GM18517 (cell line): ENCODE data around the gene FAM222B.
A peak's percentile ranks its signal among the peaks of the same experiment; 100 is the strongest.
"Not testable (repeated sequence)": the region's sequence is repeated elsewhere in the genome, so short reads cannot be mapped to it uniquely, and the experiment has no call there.

ENCODE experiments used
- ATAC-seq: cut with Tn5 transposase; IDR thresholded peaks from one replicate; pipeline ENCODE4 v1.9.1; 2021; ENCODE audit warnings: mild to moderate bottlenecking, moderate library complexity; ENCODE audit not compliant: unreplicated experiment

FAM222B gene

DNA sequence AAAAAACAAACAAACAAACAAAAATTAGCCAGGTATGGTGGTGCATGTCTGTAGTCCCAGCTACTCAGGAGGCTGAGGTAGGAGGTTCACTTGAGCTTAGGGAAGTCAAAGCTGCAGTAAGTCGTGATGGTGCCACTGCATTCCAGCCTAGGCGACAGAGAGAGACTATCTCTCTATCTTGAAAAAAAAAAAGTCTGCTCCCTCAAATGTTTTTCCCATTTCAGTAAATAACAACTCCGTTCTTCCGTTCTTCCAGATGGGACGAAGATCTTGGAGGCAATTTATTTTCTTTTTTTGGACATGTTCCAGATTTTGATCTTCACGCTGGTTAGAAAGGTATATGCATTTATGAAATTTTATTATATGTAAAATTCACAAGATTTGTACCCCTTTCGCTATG is 31.2 kb upstream of the FAM222B start:
- ATAC-seq, result no peak

DNA sequence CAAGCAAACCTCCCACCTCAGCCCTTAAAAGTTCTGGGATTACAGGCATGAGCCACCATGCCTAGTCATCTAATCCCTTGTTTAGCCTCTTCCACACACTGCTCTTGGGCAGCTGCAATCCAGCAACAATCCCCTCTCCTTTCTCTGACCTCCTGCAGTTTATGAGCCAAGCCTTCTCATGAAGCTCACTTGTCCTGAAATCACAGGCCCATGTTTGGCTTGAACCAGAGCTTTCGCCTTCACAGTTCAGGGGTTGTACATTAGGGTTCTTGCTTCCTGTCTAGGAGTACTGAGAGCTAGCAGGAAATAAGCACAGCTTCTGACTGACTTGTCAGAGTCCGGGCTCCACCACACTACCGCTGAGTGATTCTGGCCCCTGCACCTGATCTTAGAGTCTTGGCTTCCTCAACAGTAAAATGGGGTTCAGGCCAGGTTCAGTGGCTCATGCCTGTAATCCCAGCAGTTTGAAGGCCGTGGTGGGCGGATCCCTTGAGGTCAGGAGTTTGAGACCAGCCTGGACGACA is 28.5 kb upstream of the FAM222B start:
- peak; percentile 91 for ATAC-seq

GRCh38 chr17:28867276-28867675 is 24.7 kb upstream of the FAM222B start:
- ATAC-seq, result no peak

DNA sequence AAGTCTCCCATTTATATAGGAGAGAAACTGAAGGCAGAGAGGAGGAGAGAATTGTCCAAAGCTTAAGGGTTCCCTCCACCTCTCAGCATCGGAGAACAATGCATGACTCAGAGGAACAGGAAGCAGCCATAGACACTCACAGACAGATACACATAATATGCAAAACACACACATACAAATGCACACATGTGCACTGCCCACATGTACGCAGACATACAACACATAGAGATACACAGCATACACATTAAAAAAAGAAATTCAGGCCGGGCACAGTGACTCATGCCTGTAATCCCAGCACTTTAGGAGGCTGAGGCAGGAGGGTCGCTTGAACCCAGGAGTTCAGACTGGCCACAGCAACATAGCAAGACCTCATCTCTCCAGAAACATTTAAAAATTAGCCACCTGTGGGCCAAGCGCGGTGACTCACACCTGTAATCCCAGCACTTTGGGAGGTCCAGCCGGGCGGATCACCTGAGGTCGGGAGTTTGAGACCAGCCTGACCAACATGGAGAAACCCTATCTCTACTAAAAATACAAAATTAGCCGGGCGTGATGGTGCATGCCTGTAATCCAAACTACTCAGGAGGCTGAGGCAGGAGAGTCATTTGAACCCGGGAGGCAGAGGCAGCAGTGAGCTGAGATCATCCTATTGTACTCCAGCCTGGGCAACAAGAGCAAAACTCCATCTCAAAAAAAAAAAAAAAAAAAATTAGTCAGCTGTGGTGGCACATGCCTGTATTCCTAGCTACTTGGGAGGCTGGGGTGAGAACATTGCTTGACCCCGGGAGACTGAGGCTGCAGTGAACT is 23.6 kb upstream of the FAM222B start:
- ATAC-seq, result no peak

GRCh38 chr17:28864991-28865849 is 22.6 kb upstream of the FAM222B start:
- no peak for ATAC-seq

DNA sequence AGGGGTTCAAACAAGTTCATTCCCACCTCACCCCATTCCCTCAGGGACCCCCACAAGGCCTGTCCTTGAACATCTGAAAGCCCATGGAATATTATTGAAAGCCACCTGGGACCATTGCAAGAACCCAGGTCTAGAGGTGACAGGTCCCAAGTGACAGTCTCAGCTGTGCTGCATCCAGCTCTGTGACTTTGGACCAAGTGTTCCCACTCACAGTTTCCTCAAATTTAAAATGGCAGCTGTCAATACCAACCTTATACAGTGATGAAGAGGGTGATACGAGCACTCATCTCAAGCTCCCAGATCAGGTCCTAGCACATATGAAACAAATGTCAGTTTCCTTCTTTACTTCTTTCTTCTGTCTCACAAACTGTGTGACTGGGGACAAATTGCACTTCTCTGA is 21.4 kb upstream of the FAM222B start:
- no peak for ATAC-seq

DNA sequence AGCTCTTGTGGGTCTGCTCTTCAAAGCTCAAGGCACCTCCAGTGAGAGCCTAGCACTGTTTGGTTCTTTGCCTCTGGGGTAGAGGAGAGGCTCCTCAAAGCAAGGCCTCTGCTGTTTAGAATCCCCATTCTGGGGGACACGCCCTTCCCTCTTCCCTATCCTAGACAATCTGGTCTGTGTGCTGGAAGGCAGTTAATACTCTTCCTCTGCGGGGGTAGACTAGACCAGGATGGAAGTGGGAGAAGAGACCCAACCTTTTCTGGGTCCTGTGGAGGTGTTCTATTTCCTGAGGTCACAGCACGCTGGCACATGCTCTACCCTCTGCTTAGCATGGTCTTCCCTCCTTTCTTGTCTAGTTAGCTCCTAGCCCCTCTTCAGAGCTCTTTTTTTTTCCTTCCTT is 20.0 kb upstream of the FAM222B start:
- no peak for ATAC-seq

DNA sequence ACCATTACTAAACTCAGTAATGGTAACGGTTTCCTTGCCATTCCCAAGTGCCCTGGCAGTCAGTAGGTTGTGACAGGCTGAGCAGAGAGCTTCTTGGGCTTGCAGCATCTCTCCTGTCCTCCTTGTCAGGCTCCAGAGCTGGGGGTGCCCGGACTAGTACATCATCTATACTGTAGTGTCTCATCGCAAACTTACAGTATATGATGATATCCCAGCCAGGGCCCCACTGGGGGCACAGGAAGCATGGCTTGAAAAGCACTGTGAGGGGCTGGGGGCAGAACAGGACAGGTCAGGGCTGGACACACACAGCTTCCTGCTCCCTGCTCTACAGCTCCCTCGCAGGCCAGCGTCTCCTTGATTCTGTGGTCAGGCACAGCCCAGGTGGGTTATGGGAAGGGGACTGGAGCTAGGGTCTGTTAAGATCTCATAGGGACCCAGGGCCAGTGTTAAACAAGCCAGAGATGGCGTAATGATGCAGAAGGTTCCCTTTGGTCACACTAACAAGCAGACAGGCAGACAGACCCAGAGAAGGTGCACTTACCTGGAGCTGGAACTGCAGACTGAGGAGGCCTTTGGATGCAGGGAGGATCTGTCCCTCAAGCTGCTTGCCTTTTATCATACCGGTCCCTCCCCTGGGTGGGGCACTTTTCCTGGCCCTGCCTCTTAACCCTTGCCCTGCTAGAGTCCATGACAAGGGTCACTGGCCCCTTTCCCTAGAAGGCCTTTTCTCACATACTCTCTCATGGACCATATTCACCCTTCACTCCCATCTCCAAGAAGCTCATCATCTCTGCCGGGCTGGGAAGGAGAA is 19.0 kb upstream of the FAM222B start:
- ATAC-seq, result no peak

DNA sequence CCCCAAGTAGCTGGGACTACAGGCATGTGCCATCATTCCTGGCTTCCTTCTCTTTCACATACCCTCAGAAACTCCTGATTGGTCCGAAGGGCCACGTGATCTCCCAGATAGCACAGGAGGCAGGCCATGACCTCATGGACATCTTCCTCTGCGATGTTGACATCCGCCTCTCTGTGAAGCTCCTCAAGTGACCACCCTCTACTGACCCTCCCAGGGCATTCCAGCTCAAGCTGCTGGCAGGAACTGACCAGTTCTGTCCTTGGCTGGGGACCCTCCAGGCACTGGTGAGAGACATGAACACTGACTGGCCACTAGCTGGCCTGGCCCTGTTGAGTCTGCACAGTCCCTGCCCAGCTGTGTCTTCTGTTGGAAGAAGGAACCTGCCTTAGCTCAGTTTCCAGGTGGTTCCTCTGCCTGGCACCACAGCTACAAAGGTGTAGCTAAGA is 17.8 kb upstream of the FAM222B start:
- ATAC-seq, result no peak

DNA sequence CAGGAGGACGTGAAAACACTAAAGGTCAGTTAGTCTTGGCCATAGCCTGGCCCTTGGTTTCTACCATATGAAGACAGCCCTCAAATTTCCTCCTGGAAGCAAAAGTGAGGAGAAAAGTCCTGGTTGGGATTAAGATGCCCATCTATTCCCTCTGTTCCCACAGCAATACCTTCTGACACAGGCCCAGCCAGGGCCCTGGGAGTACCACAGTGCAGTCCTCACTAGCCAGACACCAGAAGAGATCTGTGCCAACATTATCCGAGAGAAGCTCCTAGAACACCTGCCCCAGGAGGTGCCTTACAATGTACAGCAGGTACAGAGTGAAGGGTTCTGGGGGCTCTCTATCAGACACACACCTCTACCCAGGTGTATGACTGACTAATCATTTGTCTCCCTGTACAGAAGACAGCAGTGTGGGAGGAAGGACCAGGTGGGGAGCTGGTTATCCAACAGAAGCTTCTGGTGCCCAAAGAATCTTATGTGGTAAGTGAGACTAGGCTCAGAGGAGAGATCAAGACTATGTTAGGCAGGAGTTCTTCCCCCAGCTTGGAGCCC is 16.3 kb upstream of the FAM222B start:
- no peak for ATAC-seq

DNA sequence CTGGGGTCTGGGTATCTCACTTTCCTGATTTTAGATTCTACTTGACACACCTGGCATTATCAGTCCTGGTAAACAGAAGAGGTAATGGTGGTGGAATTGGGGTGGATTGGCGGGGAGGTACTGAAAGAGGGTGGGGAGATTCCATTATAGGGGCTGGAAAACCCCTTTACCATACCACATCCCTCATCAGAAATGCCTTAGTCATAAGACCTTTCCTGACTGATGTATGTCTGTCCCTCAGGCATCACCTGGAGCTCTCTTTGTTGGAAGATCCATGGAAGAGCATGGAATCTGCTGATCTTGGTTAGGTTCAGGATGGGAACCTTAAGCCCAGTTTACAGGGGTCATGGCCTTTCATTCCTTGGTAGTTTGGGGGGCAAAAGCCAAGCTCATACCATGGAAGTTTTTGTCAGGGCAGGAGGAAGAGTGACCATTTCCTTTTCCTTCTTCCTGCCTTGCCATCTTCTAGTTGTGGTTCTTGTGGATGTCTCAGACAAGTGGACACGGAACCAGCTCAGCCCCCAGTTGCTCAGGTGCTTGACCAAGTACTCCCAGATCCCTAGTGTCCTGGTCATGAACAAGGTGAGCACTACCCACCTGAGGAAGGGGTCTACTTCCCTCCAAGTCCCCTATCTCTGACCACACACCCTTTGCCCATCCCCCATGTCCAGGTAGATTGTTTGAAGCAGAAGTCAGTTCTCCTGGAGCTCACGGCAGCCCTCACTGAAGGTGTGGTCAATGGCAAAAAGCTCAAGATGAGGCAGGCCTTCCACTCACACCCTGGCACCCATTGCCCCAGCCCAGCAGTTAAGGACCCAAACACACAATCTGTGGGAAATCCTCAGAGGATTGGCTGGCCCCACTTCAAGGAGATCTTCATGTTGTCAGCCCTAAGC is 15.6 kb upstream of the FAM222B start:
- no peak for ATAC-seq

DNA sequence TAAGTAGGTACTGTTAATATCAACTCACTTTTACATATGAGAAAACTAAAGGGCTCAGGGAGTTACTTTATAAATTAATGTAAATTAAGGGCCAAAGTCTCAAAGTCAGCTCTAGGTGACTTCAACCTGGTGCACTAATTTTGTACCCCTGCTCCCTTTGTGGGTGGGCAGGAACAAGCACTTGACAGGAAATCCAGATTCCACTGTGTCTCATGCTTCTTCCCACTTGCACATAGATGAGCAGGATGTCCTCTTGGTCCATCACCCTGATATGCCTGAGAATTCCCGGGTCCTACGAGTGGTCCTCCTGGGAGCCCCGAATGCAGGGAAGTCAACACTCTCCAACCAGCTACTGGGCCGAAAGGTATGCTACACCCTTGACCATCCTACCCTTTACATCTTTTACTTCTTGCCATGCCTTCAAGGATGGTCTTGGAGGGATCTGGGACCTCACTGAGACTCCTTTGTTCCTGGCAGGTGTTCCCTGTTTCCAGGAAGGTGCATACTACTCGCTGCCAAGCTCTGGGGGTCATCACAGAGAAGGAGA is 13.5 kb upstream of the FAM222B start:
- no peak for ATAC-seq

DNA sequence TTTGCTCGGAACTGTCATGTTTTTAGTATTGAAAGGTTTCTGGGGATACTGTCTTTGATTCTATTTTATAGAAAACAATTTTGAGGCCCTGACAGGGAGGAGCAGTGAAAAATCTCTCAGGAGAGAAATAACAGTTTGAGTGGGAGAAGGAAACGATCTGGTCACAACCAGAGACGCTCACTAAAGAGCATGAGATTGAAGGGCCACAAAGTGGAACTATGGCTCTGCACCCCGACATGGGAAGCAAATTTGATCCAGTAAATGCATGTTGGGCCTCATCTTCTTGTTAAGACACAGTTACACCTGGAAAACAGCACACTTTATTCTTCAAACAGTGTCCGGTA is 12.7 kb upstream of the FAM222B start:
- ATAC-seq, result no peak

DNA sequence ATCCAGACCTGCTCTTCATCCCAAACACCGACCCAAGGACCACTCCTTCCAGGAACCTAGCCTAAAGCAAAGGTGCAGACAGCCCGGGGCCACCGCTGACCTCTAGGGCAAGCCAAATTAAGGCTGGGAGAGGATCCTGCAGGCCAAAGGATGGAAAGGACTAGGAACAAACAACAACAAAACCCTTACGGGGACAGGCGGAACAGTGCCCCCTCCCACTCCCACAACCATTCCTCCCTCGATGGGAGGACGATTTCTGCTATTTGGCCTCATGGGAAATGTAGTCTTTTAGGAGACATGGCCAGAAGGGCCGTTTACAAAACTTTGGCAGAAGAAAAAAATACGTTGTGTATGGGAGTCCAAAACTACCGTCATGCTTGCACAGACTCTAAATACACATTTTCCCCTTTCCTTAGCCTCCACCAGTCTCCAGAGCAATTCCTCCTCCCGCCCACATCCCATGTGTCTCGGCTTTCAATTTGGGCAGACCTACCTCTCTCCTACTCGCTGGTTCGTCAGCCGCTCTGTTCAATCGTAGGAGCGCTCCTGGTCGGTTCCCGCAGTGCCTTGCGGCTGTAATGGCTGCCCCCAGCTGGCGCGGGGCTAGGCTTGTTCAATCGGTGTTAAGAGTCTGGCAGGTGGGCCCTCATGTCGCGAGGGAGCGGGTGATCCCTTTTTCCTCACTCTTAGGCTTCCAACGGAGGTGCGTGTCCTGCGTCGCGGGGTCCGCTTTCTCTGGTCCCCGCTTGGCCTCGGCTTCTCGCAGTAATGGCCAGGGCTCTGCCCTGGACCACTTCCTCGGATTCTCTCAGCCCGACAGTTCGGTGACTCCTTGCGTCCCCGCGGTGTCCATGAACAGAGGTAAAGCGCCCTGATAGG is 12.1 kb upstream of the FAM222B start, which contains the start of gene ERAL1:
Gene ERAL1 (plus strand): TSS at position 560 of the 879 bp plus-strand sequence. CDS start 19 bp downstream, at position 579.
- peak; percentile 91 for ATAC-seq

GRCh38 chr17:28853295-28853694 is 10.7 kb upstream of the FAM222B start:
- ATAC-seq, result no peak

GRCh38 chr17:28849281-28849680 is 6.7 kb upstream of the FAM222B start:
- ATAC-seq, result no peak

- ATAC-seq, result not testable (repeated sequence)
Observed at GRCh38 chr17:28848667-28849066, 6.1 kb upstream of the FAM222B start.

- ATAC-seq, result not testable (repeated sequence)
Observed at GRCh38 chr17:28846699-28847098, 4.1 kb upstream of the FAM222B start.
